Motor neuron (in vitro differentiated cells): ENCODE measurements around the gene PSMB2. TPM values are rescaled to one million over a fixed set of nuclear protein-coding genes. Genes with fewer than 3 reads are reported as not detected.

Source experiments
- ATAC-seq, 8 experiments: fragments of 200-7000 bp; cut with Tn5 transposase; replicated peaks in 6 of 8; 2 replicates each; pipeline ENCODE4 v1.8.0; 2021; ENCODE audit warnings: mild to moderate bottlenecking in 8 of 8, moderate library complexity in 8 of 8
- H3K27ac ChIP-seq, 2 donors: fragments of 250-450 bp; sonication (Bioruptor Pico); 2 replicates each; pipeline ENCODE4 v1.9.0; 2021; ENCODE audit warnings: antibody characterized with exemption in 2 of 2, mild to moderate bottlenecking in 2 of 2, moderate library complexity in 1 of 2
- H3K4me1 ChIP-seq, 2 donors: fragments of 250-450 bp; sonication (Bioruptor Pico); replicated peaks in 1 of 2; 2 replicates each; pipeline ENCODE4 v1.6.1; 2021; ENCODE audit warnings: antibody characterized with exemption in 2 of 2, mild to moderate bottlenecking in 2 of 2, moderate library complexity in 1 of 2
- H3K4me3 ChIP-seq, 5 donors: fragments of 250-450 bp; sonication (Bioruptor Pico); 2 replicates each; pipeline ENCODE4 v1.9.0; 2021; ENCODE audit warnings: antibody characterized with exemption in 5 of 5, mild to moderate bottlenecking in 5 of 5, moderate library complexity in 4 of 5
- WGBS, 10 experiments: fragments of 450-650 bp; shearing (Covaris generic); methylation state at CpG; one replicate each; pipeline ENCODE4 v1.0.0; 2022; 5-methylcytosine and 5-hydroxymethylcytosine counted together
- in situ Hi-C, 9 experiments: fragments of 400-800 bp; cut with MboI; loops; one replicate each; pipeline ENCODE4 v1.15.0; 2021; ENCODE audit warnings: low sequenced_read_pairs in 9 of 9, low pct_unique_long_range_greater_than_20kb in 2 of 9; ENCODE audit not compliant: unreplicated experiment in 9 of 9
- total RNA-seq, 8 experiments: library from RNA; unstranded; fragments of 300-600 nt; gene quantifications; 2 replicates each; pipeline versions ENCODE4 v1.2.3 to v1.2.4, GENCODE V29; 2022

The PSMB2 gene
- total RNA-seq, 8 experiments from 2014 or later = 50.1 to 109 (median 74.9) TPM

DNA sequence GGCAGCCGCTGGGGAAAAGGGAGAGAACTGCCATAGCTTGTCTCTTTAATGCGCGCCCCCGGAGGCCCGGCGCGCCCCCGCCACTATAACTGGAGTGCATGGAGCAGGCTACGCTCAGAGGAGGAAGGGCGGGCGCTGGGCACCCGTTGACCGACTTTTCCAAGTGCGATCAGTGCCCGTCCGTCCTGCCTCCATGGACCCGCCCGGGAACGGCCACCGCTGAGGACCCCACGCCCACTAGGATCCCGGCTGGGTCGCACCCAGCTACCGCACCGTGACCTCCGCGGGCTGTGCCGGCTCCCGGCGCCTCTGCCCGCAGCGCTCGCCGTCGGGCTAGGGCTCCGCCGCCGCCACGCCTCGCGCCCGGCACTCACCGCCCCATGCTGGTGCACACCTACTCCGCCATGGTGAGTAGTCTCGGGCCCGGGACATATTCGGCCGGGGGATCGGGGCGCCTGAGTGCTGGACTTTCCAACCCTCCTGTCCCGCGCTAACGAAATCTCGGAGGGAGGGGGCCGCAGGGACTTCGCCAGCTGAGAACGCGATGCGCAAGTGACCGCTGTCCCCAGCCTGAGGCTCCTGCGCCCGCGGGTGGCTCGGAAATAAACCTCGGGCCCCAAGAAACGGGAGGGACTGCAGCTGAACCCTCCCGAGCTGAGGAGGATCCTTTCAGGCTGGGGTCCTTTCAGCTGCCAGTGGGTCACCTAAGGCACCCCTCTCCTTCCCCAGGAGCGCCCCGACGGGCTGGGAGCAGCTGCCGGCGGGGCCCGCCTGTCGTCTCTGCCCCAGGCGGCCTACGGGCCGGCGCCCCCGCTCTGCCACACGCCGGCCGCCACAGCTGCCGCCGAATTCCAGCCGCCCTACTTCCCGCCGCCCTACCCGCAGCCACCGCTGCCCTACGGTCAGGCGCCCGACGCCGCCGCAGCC, 67.9 kb downstream of the PSMB2 start, which contains the start of gene TFAP2E:
TSS of gene TFAP2E (plus strand) at position 117 of the 927 bp plus-strand sequence. CDS start at position 381, 264 bp downstream.
- 0 to 26% (median 3%) methylated on average over 1 to 46 of the region's 95 CpGs; no CpG with 5 or more reads in 5 of the 10 experiments for WGBS, 10 experiments
- Histone ChIP-seq H3K4me3 (peak within 1 kb of the TSS; percentile 23 to 36 (median 26)), H3K27ac (no peak within 1 kb of the TSS), H3K4me1 (peaks cover 0 to 7% of the 10 kb centered on the region in 2 donors)
- in situ Hi-C loops = loop anchor here in 5 of 9 experiments (10.0 to 25.0 kb wide), 3 partner anchors 139 to 151 kb away; partner anchors contain the start of gene C1orf216 (in 3 of the 5)
- ATAC-seq = peak; percentile 53 to 77 (median 66)

DNA sequence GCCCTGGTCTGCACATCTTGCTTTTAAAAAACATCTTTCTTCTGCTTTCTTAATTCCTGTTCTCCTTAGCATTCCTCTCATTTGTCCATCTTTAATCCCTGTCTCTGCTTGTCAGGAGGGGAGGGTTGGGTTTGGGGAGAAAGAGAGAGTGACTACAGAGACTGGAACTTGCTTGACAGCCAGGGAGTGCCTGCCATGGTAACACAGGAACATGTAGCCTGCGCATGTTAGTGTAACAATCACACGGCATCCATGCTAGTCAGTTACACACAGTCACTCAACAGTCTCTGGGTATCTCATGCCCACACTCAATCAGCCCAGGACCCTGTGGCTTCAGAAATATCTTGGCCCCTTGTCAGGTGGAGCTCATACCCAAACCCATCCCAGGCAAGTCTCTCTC, 69.0 kb downstream of the PSMB2 start:
- no peak overlapping the region for H3K4me3 ChIP-seq
- 60 to 90% (median 71%) methylated on average over 1 to 2 of the region's 2 CpGs; no CpG with 5 or more reads in 6 of the 10 experiments for WGBS, 10 experiments
- H3K27ac ChIP-seq = no peak overlapping the region
- ATAC-seq = peak in 2 of 8 experiments; percentile 24 to 40
- H3K4me1 ChIP-seq = peaks cover 0 to 7% of the 10 kb centered on the region in 2 donors
- in situ Hi-C loops = loop anchor here in 5 of 9 experiments (10.0 to 25.0 kb wide), 3 partner anchors 140 to 153 kb away; partner anchors contain the start of gene C1orf216 (in 3 of the 5)

- no peak overlapping the region for H3K4me3 ChIP-seq
- peaks cover 0 to 7% of the 10 kb centered on the region in 2 donors for H3K4me1 ChIP-seq
- ATAC-seq = no peak
- H3K27ac ChIP-seq = no peak overlapping the region
- in situ Hi-C loops = loop anchor here in 5 of 9 experiments (10.0 to 25.0 kb wide), 3 partner anchors 141 to 154 kb away; partner anchors contain the start of gene C1orf216 (in 3 of the 5)
- WGBS, 10 experiments = 64 to 100% (median 85%) methylated on average over 1 to 8 of the region's 8 CpGs; no CpG with 5 or more reads in 1 of the 10 experiments
Observed at GRCh38 chr1:35571263-35571662, 70.1 kb downstream of the PSMB2 start.

DNA sequence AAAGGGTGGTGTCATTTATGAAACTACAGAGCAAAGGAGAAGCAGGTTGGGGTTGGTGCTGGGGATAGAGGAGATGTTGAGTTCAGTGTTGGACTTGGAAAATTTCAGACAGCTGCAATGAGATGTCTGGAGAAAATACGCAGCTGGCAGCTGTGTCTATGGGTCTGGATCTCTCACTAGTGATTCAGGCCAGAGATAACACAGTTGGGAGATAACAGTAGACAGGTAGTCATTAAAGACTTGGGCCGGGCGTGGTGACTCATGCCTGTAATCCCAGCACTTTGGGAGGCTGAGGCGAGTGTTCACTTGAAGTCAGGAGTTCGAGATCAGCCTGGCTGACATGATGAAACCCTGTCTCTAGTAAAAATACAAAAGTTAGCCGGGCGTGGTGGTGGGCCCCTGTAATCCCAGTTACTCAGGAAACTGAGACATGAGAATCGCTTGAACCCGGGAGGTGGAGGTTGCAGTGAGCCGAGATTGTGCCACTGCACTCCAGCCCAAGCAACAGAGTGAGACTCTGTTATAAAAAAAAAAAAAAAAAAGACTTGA, 70.7 kb downstream of the PSMB2 start:
- ATAC-seq = no peak
- Histone ChIP-seq H3K27ac (no peak overlapping the region), H3K4me1 (peaks cover 0 to 7% of the 10 kb centered on the region in 2 donors), H3K4me3 (no peak overlapping the region)
- WGBS, 10 experiments = 73 to 100% (median 85%) methylated on average over 3 to 10 of the region's 10 CpGs
- in situ Hi-C loops = loop anchor here in 5 of 9 experiments (10.0 to 25.0 kb wide), 3 partner anchors 142 to 154 kb away; partner anchors contain the start of gene C1orf216 (in 3 of the 5)

DNA sequence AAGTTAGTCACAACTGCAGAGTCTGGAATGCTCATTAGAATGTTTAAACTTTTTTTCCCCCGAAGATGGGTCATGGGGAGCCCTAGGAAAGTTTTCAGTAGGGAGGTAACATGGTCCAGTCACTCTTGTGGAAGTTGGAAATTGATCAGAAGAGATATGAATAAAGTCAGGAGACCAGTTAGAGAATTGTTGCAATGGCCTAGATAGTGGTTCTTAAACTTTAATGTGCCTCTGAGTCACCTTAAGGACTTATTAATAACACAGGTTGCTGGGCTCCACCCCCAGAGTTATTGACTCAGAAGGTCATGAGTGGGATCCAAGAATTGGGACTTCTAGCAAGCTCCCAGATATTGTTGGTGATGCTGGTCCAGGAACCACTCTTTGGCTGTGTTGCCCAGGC, 71.4 kb downstream of the PSMB2 start:
- H3K27ac ChIP-seq = no peak overlapping the region
- peak in 1 of 8 experiments; percentile 26 for ATAC-seq
- 10 to 75% (median 32%) methylated on average over 1 of the region's 1 CpG; no CpG with 5 or more reads in 4 of the 10 experiments for WGBS, 10 experiments
- H3K4me3 ChIP-seq = no peak overlapping the region
- in situ Hi-C loops = loop anchor here in 8 of 9 experiments (10.0 to 25.0 kb wide), 3 partner anchors 142 to 155 kb away; partner anchors contain the start of gene C1orf216 (in 3 of the 8)
- peaks cover 0 to 7% of the 10 kb centered on the region in 2 donors for H3K4me1 ChIP-seq

DNA sequence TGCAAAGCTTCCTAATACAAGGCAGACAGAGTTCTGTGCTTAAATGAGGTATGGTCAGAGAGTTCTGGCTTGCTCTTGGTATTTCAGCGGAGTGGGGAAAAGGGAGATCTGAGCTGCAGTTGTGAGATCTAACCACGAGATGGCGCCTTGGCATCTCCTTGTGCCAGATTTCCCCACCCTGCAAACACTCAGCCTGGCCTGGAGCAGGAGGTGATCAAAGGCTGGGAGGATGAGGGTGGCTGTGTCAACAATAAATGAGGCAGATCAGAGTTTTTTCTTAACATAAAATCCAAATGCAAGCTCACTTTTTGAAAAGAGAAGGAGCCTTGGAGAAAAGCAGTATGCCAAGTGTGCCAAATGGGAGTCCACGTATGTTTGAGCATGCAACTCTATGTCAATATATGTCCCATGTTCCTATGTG, 72.3 kb downstream of the PSMB2 start:
- WGBS, 10 experiments = 0 to 34% (median 13%) methylated on average over 2 to 4 of the region's 4 CpGs; no CpG with 5 or more reads in 4 of the 10 experiments
- Histone ChIP-seq H3K27ac (no peak overlapping the region), H3K4me3 (no peak overlapping the region), H3K4me1 (peaks cover 0 to 7% of the 10 kb centered on the region in 2 donors)
- in situ Hi-C loops = loop anchor here in 5 of 9 experiments (10.0 to 25.0 kb wide), 2 partner anchors 143 to 156 kb away; partner anchors contain the start of gene C1orf216 (in 2 of the 5)
- ATAC-seq = peak; percentile 35 to 59 (median 49)

DNA sequence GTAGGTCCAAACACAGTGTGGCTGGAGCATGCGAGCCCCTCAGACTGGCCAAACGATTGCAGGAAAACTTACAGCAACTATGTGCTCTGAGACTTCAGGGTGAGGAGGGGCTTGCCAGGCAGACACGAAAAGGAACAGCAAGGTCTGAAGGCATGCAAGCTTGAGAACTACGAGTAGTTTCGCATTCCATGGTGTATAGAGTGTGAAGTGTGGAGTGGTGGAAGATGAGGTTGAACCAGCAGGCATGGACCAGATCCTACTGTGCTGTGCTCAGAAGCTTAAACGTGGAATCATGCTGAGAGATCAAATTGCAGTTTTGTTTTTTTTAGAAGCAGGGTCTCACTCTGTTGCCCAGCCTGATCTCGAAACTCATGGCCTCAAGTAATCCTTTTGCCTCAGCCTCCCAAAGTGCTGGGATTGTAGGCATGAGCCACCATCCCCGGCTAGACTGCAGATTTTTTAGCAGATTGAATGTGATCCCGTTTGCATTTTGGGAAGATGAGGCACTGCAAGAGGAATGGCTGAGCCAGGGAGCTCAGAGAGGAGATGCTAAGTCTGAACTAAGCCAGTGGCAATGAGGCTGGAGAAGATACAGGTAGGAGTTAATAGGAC, 73.3 kb downstream of the PSMB2 start:
- H3K4me3 ChIP-seq = no peak overlapping the region
- no peak overlapping the region for H3K27ac ChIP-seq
- in situ Hi-C loops = loop anchor here in 5 of 9 experiments (10.0 to 25.0 kb wide), 2 partner anchors 144 to 157 kb away; partner anchors contain the start of gene C1orf216 (in 2 of the 5)
- H3K4me1 ChIP-seq = peaks cover 0 to 7% of the 10 kb centered on the region in 2 donors
- ATAC-seq = no peak
- 36 to 73% (median 58%) methylated on average over 3 to 9 of the region's 9 CpGs; no CpG with 5 or more reads in 1 of the 10 experiments for WGBS, 10 experiments

GRCh38 chr1:35565742-35566133, 75.6 kb downstream of the PSMB2 start:
- ATAC-seq = no peak
- no CpG with 5 or more reads among the region's 11 CpGs for WGBS, 10 experiments
- Histone ChIP-seq H3K4me1 (no peaks in the 10 kb centered on the region), H3K27ac (no peak overlapping the region), H3K4me3 (no peak overlapping the region)
- in situ Hi-C loops = loop anchor here in 5 of 9 experiments (10.0 to 25.0 kb wide), 2 partner anchors 147 to 159 kb away; partner anchors contain the start of gene C1orf216 (in 2 of the 5)

DNA sequence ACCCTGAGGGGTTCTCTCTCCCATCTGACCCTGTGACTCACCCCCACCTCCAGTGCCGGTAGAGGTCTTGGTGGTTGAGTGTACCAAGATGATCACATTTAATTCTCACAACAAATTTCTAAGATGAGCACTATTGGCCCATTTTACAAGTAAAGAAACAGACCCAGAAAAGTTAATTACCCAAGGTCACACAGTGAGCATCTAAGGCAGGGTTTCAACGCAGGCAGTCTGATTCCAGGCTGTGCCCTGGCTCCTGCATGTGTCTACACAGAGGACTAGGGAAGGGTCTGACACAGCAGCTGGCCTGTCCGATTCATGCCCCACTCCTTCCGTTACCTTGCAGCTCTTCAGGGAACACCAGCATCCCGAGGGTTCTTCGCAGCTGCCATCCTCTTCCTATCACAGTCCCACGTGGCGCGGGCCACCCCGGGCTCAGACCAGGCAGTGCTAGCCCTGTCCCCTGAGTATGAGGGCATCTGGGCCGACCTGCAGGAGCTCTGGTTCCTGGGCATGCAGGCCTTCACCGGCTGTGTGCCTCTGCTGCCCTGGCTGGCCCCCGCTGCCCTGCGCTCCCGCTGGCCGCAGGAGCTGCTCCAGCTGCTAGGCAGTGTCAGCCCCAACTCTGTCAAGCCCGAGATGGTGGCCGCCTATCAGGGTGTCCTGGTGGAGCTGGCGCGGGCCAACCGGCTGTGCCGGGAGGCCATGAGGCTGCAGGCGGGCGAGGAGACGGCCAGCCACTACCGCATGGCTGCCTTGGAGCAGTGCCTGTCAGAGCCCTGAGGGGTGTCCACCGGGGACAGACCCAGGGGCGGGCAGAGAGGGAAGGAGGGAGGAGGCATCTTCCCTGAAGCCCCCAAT, 76.2 kb downstream of the PSMB2 start:
- ATAC-seq = no peak
- 58 to 100% (median 83%) methylated on average over 1 to 21 of the region's 28 CpGs; no CpG with 5 or more reads in 1 of the 10 experiments for WGBS, 10 experiments
- Histone ChIP-seq H3K4me3 (no peak overlapping the region), H3K4me1 (no peaks in the 10 kb centered on the region), H3K27ac (no peak overlapping the region)
- in situ Hi-C loops = loop anchor here in 5 of 9 experiments (10.0 to 25.0 kb wide), 2 partner anchors 147 to 160 kb away; partner anchors contain the start of gene C1orf216 (in 2 of the 5)

- ATAC-seq = peak; percentile 39 to 77 (median 45)
- in situ Hi-C loops = loop anchor here in 5 of 9 experiments (10.0 to 25.0 kb wide), 2 partner anchors 148 to 161 kb away; partner anchors contain the start of gene C1orf216 (in 2 of the 5)
Observed at GRCh38 chr1:35564037-35564883, 77.1 kb downstream of the PSMB2 start.

More at GRCh38 chr1:35564037-35564883, 77.1 kb downstream of the PSMB2 start:
- Histone ChIP-seq H3K27ac (no peak overlapping the region), H3K4me3 (no peak overlapping the region), H3K4me1 (peaks cover under 1 to 2% of the 10 kb centered on the region in 2 donors)
- WGBS, 10 experiments = 30 to 93% (median 69%) methylated on average over 1 to 8 of the region's 9 CpGs; no CpG with 5 or more reads in 2 of the 10 experiments
